Measurements from ENCODE around the gene MCEE.

- no peak for TF ChIP-seq EP300 (IDR thresholded peaks at IDR 0.05)
- TF ChIP-seq, protein P1, sequence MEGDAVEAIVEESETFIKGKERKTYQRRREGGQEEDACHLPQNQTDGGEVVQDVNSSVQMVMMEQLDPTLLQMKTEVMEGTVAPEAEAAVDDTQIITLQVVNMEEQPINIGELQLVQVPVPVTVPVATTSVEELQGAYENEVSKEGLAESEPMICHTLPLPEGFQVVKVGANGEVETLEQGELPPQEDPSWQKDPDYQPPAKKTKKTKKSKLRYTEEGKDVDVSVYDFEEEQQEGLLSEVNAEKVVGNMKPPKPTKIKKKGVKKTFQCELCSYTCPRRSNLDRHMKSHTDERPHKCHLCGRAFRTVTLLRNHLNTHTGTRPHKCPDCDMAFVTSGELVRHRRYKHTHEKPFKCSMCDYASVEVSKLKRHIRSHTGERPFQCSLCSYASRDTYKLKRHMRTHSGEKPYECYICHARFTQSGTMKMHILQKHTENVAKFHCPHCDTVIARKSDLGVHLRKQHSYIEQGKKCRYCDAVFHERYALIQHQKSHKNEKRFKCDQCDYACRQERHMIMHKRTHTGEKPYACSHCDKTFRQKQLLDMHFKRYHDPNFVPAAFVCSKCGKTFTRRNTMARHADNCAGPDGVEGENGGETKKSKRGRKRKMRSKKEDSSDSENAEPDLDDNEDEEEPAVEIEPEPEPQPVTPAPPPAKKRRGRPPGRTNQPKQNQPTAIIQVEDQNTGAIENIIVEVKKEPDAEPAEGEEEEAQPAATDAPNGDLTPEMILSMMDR (IDR thresholded peaks at IDR 0.05), result no peak
Observed at GRCh38 chr2:71082402-71083252, 47.4 kb downstream of the MCEE start.

Measured in ovary (tissue), 3 donors.